ENCODE results near the gene NEK4. TPM values are rescaled to one million over a fixed set of nuclear protein-coding genes. Genes with fewer than 3 reads are reported as not detected.

Gene NEK4
- total RNA-seq, 1 experiment from 2014 or later, result 22.0 TPM

DNA sequence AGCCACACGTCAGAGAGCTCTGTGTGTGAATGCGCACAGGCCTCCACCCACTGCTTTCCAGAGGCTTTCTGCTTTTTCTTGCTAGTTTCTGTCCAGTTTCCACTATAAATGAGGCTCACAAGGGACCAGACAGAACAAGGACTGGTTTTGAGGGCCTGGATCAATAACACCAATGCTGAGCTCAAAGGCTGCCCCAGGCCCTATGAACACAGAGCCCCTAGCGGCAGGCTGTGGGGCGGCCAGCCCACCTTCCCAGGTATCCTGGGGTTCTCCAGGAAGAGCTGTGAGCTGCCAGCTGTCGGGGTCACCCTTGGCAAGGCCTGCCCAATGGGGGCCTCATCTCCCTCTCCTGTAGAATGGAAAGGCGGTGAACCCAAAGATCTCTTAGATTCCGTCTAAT lies 21.7 kb upstream of the NEK4 start:
- no peaks in the 10 kb centered on the region for H3K9me3 ChIP-seq (ENCODE audit: low read depth, low read length, poor library complexity, severe bottlenecking)
- no peak overlapping the region for H3K4me3 ChIP-seq (ENCODE audit: low read depth, low read length, poor library complexity, severe bottlenecking)
- TF ChIP-seq, protein P1, sequence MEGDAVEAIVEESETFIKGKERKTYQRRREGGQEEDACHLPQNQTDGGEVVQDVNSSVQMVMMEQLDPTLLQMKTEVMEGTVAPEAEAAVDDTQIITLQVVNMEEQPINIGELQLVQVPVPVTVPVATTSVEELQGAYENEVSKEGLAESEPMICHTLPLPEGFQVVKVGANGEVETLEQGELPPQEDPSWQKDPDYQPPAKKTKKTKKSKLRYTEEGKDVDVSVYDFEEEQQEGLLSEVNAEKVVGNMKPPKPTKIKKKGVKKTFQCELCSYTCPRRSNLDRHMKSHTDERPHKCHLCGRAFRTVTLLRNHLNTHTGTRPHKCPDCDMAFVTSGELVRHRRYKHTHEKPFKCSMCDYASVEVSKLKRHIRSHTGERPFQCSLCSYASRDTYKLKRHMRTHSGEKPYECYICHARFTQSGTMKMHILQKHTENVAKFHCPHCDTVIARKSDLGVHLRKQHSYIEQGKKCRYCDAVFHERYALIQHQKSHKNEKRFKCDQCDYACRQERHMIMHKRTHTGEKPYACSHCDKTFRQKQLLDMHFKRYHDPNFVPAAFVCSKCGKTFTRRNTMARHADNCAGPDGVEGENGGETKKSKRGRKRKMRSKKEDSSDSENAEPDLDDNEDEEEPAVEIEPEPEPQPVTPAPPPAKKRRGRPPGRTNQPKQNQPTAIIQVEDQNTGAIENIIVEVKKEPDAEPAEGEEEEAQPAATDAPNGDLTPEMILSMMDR (conservative IDR thresholded peaks at IDR 0.05; ENCODE audit: low read depth, low read length), result no peak
- TF ChIP-seq EZH2 (IDR thresholded peaks at IDR 0.05; ENCODE audit: borderline replicate concordance, low read depth, low read length, poor library complexity, severe bottlenecking), result no peak
- intact Hi-C loops (cut with micrococcal nuclease; ENCODE audit: unreplicated experiment), result no loop called here
- ChIA-PET POLR2A (ENCODE audit: low non-redundant PET) (no interaction called here), CTCF (no interaction called here)
- no peak for DNase-seq (ENCODE audit: low spot score)
- H3K27me3 ChIP-seq (replicated peaks; ENCODE audit: insufficient read depth, low read depth, low read length, poor library complexity), result no peaks in the 10 kb centered on the region
- BruUV-seq (replicated peaks), result no TSS peak
- H3K4me1 ChIP-seq (ENCODE audit: insufficient read depth, low read length, poor library complexity, severe bottlenecking), result no peaks in the 10 kb centered on the region
- no peaks in the 10 kb centered on the region for H3K36me3 ChIP-seq (ENCODE audit: insufficient read depth, low read length, poor library complexity, severe bottlenecking)
- no peak overlapping the region for H3K27ac ChIP-seq (ENCODE audit: low read depth, low read length, poor library complexity, severe bottlenecking)

DNA sequence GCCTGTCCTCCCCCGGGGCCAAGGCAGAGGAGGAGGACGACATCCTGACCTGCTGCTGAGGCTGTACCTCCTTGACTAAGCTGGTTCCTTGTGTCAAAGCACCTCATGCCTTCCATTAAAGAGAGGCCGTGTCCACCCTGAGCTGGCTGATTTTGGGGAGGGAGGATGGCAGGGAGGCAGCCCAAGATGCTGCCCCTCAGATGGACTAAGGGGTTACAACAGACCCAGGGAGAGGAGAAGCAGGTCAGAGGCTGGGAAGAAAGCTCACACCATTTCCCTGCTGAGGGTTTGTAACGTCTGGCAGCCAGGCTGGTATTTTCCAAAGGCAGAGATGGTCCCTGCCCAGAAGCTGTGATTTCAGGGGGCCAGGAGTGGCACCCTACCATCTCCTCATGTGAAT lies 21.2 kb upstream of the NEK4 start:
- no TSS peak for BruUV-seq (replicated peaks)
- Histone ChIP-seq H3K4me3 (ENCODE audit: low read depth, low read length, poor library complexity, severe bottlenecking) (no peak overlapping the region), H3K9me3 (ENCODE audit: low read depth, low read length, poor library complexity, severe bottlenecking) (no peaks in the 10 kb centered on the region), H3K27me3 (replicated peaks; ENCODE audit: insufficient read depth, low read depth, low read length, poor library complexity) (no peaks in the 10 kb centered on the region), H3K4me1 (ENCODE audit: insufficient read depth, low read length, poor library complexity, severe bottlenecking) (no peaks in the 10 kb centered on the region), H3K36me3 (ENCODE audit: insufficient read depth, low read length, poor library complexity, severe bottlenecking) (no peaks in the 10 kb centered on the region), H3K27ac (ENCODE audit: low read depth, low read length, poor library complexity, severe bottlenecking) (no peak overlapping the region)
- POLR2A ChIA-PET (ENCODE audit: low non-redundant PET), result no interaction called here
- intact Hi-C loops (cut with micrococcal nuclease; ENCODE audit: unreplicated experiment), result no loop called here
- DNase-seq (ENCODE audit: low spot score), result no peak
- CTCF ChIA-PET, result no interaction called here
- TF ChIP-seq EZH2 (IDR thresholded peaks at IDR 0.05; ENCODE audit: borderline replicate concordance, low read depth, low read length, poor library complexity, severe bottlenecking), result no peak
- TF ChIP-seq, protein P1 (conservative IDR thresholded peaks at IDR 0.05; ENCODE audit: low read depth, low read length), result no peak

DNA sequence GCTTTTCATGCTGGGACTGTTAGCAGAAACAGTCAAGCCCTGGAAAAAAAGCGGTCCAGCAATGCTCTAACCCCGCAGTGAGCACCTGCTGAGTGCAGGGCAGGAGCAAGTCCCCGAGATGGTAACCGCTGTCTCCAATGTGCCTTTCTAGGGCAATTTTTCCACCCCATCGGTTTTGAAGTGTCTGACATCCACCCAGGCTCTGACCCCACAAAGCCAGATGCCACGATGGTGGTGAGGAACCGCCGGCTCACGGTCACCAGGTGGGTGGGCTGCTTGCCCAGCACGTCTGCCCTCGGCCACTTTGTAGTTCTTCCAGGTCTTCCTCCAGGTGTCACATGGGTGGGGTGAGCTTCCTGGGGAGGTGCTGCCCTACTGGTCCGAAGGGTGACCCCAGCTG lies 20.6 kb upstream of the NEK4 start:
- POLR2A ChIA-PET (ENCODE audit: low non-redundant PET), result no interaction called here
- intact Hi-C loops (cut with micrococcal nuclease; ENCODE audit: unreplicated experiment), result no loop called here
- CTCF ChIA-PET, result no interaction called here

More for the DNA sequence above, 20.6 kb upstream of the NEK4 start:
- no peaks in the 10 kb centered on the region for H3K9me3 ChIP-seq (ENCODE audit: low read depth, low read length, poor library complexity, severe bottlenecking)
- no peaks in the 10 kb centered on the region for H3K4me1 ChIP-seq (ENCODE audit: insufficient read depth, low read length, poor library complexity, severe bottlenecking)
- H3K27ac ChIP-seq (ENCODE audit: low read depth, low read length, poor library complexity, severe bottlenecking), result no peak overlapping the region
- H3K4me3 ChIP-seq (ENCODE audit: low read depth, low read length, poor library complexity, severe bottlenecking), result no peak overlapping the region
- no peaks in the 10 kb centered on the region for H3K27me3 ChIP-seq (replicated peaks; ENCODE audit: insufficient read depth, low read depth, low read length, poor library complexity)
- TF ChIP-seq EZH2 (IDR thresholded peaks at IDR 0.05; ENCODE audit: borderline replicate concordance, low read depth, low read length, poor library complexity, severe bottlenecking), result no peak
- TF ChIP-seq, protein P1 (conservative IDR thresholded peaks at IDR 0.05; ENCODE audit: low read depth, low read length), result no peak
- no TSS peak for BruUV-seq (replicated peaks)
- H3K36me3 ChIP-seq (ENCODE audit: insufficient read depth, low read length, poor library complexity, severe bottlenecking), result no peaks in the 10 kb centered on the region
- no peak for DNase-seq (ENCODE audit: low spot score)
